Choroid plexus epithelial cell (primary cell): ENCODE results near the gene ERI3.

Experiments
- DNase-seq: peaks from one replicate; pipeline ENCODE4 v3.0.0-alpha.2; 2010; ENCODE audit warnings: low read depth
- H3K4me3 ChIP-seq: 2 replicates; pipeline ENCODE4 v1.5.1; 2011; ENCODE audit warnings: low read depth, mild to moderate bottlenecking, control low read depth, low read length, moderate library complexity
- CTCF ChIP-seq: conservative IDR thresholded peaks from 2 replicates; pipeline ENCODE4 v1.5.1; 2011; ENCODE audit warnings: low read depth, mild to moderate bottlenecking, control low read depth, inconsistent platforms, low read length, moderate library complexity

The ERI3 gene

GRCh38 chr1:44264451-44264771, 90.6 kb downstream of the ERI3 start:
- DNase-seq = no peak
- no peak overlapping the region for H3K4me3 ChIP-seq
- no peak for TF ChIP-seq CTCF

- no peak for DNase-seq
- TF ChIP-seq CTCF = no peak
Measured at GRCh38 chr1:44263568-44264450, 91.2 kb downstream of the ERI3 start.

GRCh38 chr1:44262816-44263567, 92.1 kb downstream of the ERI3 start:
- H3K4me3 ChIP-seq = no peak overlapping the region
- no peak for DNase-seq
- TF ChIP-seq CTCF = no peak

More at GRCh38 chr1:44263568-44264450, 91.2 kb downstream of the ERI3 start:
- H3K4me3 ChIP-seq = no peak overlapping the region

- no peak for TF ChIP-seq CTCF
- H3K4me3 ChIP-seq = no peak overlapping the region
- no peak for DNase-seq
Measured at GRCh38 chr1:44262414-44262813, 92.6 kb downstream of the ERI3 start.

- TF ChIP-seq CTCF = no peak
Measured at GRCh38 chr1:44261962-44262361, 93.1 kb downstream of the ERI3 start.

GRCh38 chr1:44261171-44261817, 93.8 kb downstream of the ERI3 start:
- no peak for DNase-seq

More at GRCh38 chr1:44261962-44262361, 93.1 kb downstream of the ERI3 start:
- no peak for DNase-seq
- H3K4me3 ChIP-seq = no peak overlapping the region

More at GRCh38 chr1:44261171-44261817, 93.8 kb downstream of the ERI3 start:
- no peak overlapping the region for H3K4me3 ChIP-seq
- no peak for TF ChIP-seq CTCF
